Cardiac muscle cell (in vitro differentiated cells and primary cell): ENCODE results near the gene SPINT2. TPM values are rescaled to one million over a fixed set of nuclear protein-coding genes. Genes with fewer than 3 reads are reported as not detected.

ENCODE experiments used
- DNase-seq, 2 donors: peaks; one replicate each; pipeline versions ENCODE4 v3.0.0 to v3.0.0-alpha.2; 2010 to 2017; ENCODE audit warnings: low read depth in 1 of 2, low spot score in 1 of 2
- H3K27ac ChIP-seq: fragments of 200-600 bp; sonication (generic); 2 replicates; pipeline ENCODE4 v1.5.1; 2016
- H3K27me3 ChIP-seq: fragments of 200-600 bp; sonication (generic); 2 replicates; pipeline ENCODE4 v1.6.0; 2016; ENCODE audit warnings: control low read depth
- H3K36me3 ChIP-seq: fragments of 200-600 bp; sonication (generic); 2 replicates; pipeline ENCODE4 v1.5.1; 2016; ENCODE audit warnings: control low read depth
- H3K4me1 ChIP-seq: fragments of 200-600 bp; sonication (generic); 2 replicates; pipeline ENCODE4 v1.8.1; 2017; ENCODE audit warnings: low read depth, mild to moderate bottlenecking, mixed run types
- H3K4me3 ChIP-seq: fragments of 200-600 bp; sonication (generic); 2 replicates; pipeline ENCODE4 v1.5.1; 2016; ENCODE audit warnings: mild to moderate bottlenecking
- H3K9me3 ChIP-seq: fragments of 200-600 bp; sonication (generic); 2 replicates; pipeline ENCODE4 v1.5.1; 2017; ENCODE audit warnings: low read depth, mild to moderate bottlenecking, control low read depth
- CTCF ChIP-seq: IDR thresholded peaks from 2 replicates; pipeline ENCODE4 v1.5.1; 2012; ENCODE audit warnings: low read depth, mild to moderate bottlenecking, low read length
- polyA plus RNA-seq: library from polyadenylated mRNA; unstranded; fragments of >200 nt; fragmentation: Nextera tagmentation; extraction: Ambion mirVana; gene quantifications from 2 replicates; pipeline ENCODE4 v1.2.1, GENCODE V29; 2016
- total RNA-seq: library from RNA; depleted of rRNA; stranded (reverse); fragments of >200 nt; gene quantifications from 2 replicates; pipeline ENCODE4 v1.2.3, GENCODE V29; 2016

Gene SPINT2
- total and polyA plus RNA-seq, 2 experiments from 2014 or later = 420 to 455 TPM

- no peak for TF ChIP-seq CTCF
- no peaks in the 10 kb centered on the region for H3K36me3 ChIP-seq
- no peak for DNase-seq
- no peak overlapping the region for H3K4me3 ChIP-seq
- peaks cover 3% of the 10 kb centered on the region for H3K4me1 ChIP-seq
- no peaks in the 10 kb centered on the region for H3K9me3 ChIP-seq
- H3K27me3 ChIP-seq = peaks cover 5% of the 10 kb centered on the region
- H3K27ac ChIP-seq = no peak overlapping the region
These were observed 43.8 kb downstream of the SPINT2 start for GRCh38 chr19:38308006-38308766.

GRCh38 chr19:38308926-38309614, 44.7 kb downstream of the SPINT2 start:
- Histone ChIP-seq H3K27ac (no peak overlapping the region), H3K36me3 (no peaks in the 10 kb centered on the region)
- TF ChIP-seq CTCF = no peak

DNA sequence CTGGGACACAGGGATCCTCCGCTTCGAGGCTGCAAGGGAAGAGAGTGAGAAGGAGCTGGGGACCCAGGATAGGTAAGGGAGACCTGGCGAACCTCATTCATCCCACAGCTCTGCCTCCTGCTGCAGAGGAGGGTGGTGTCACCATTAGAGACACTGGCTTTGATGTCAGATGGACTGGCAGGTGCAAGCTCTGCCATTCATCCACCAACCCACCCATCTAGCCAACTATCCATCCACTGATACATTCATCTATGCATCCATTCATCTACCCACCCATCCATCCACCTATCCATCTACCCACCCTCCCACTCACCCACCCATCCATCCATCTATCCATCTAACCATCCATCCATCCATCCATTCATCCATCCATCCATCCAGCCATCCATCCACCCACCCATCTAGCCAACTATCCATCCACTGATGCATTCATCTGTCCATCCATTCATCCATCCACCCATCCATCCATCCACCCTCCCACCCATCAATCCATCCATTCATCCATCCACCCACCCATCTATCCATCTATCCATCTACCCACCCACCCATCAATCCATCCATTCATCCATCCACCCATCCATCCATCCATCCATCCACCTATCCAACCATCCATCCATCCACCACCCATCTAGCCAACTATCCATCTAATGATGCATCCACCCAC, 45.4 kb downstream of the SPINT2 start:
- no peaks in the 10 kb centered on the region for H3K4me1 ChIP-seq
- no peak for TF ChIP-seq CTCF
- no peak for DNase-seq
- H3K27ac ChIP-seq = no peak overlapping the region
- H3K9me3 ChIP-seq = no peaks in the 10 kb centered on the region
- no peaks in the 10 kb centered on the region for H3K27me3 ChIP-seq
- no peak overlapping the region for H3K4me3 ChIP-seq
- no peaks in the 10 kb centered on the region for H3K36me3 ChIP-seq

More at GRCh38 chr19:38308926-38309614, 44.7 kb downstream of the SPINT2 start:
- no peaks in the 10 kb centered on the region for H3K27me3 ChIP-seq
- no peak overlapping the region for H3K4me3 ChIP-seq
- no peaks in the 10 kb centered on the region for H3K4me1 ChIP-seq
- H3K9me3 ChIP-seq = no peaks in the 10 kb centered on the region
- no peak for DNase-seq

DNA sequence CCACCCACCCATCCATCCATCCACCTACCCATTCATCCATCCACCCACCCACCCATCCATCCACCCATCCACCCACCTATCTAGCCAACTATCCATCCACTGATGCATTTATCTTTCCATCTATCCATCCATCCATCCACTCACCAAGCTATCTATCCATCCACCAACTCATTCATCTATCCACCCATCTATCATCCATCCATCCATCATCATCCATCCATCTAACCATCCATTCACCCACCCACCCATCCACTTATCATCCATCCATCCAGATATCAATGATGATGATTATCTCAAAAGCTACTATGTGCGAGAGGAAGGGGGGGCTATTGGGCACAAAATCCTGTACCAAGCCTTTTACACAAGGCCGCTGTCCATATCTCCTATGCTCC, 45.9 kb downstream of the SPINT2 start:
- no peak for DNase-seq
- no peaks in the 10 kb centered on the region for H3K9me3 ChIP-seq
- H3K36me3 ChIP-seq = no peaks in the 10 kb centered on the region
- no peak for TF ChIP-seq CTCF
- H3K27ac ChIP-seq = no peak overlapping the region
- no peaks in the 10 kb centered on the region for H3K27me3 ChIP-seq
- no peak overlapping the region for H3K4me3 ChIP-seq
- no peaks in the 10 kb centered on the region for H3K4me1 ChIP-seq

- Histone ChIP-seq H3K4me3 (no peak overlapping the region), H3K9me3 (no peaks in the 10 kb centered on the region), H3K36me3 (no peaks in the 10 kb centered on the region), H3K27me3 (no peaks in the 10 kb centered on the region), H3K27ac (no peak overlapping the region), H3K4me1 (no peaks in the 10 kb centered on the region)
- DNase-seq = no peak
- no peak for TF ChIP-seq CTCF
These were observed 46.6 kb downstream of the SPINT2 start for GRCh38 chr19:38310986-38311385.
